Liver (tissue), 9 donors: Measurements from ENCODE around the gene FAM234B. TPM values are rescaled to one million over a fixed set of nuclear protein-coding genes. Genes with fewer than 3 reads are reported as not detected.

ENCODE experiments used
- DNase-seq: peaks from one replicate; pipeline ENCODE4 v3.0.0-alpha.2; 2017; ENCODE audit warnings: low spot score
- H3K27ac ChIP-seq, 2 donors: one replicate each; pipeline ENCODE4 v1.7.0; 2013; ENCODE audit warnings: inconsistent platforms in 2 of 2, low read length in 2 of 2, control low read depth in 1 of 2, low read depth in 1 of 2, mild to moderate bottlenecking in 1 of 2
- H3K27me3 ChIP-seq, 4 donors: one replicate each; pipeline versions ENCODE4 v1.6.1 to v1.7.0; 2013; ENCODE audit warnings: low read length in 3 of 4, inconsistent platforms in 1 of 4, mild to moderate bottlenecking in 1 of 4, moderate library complexity in 1 of 4; ENCODE audit not compliant: control insufficient read depth in 4 of 4, insufficient read depth in 4 of 4
- H3K36me3 ChIP-seq, 4 donors: one replicate each; pipeline versions ENCODE4 v1.6.1 to v1.7.0; 2013; ENCODE audit warnings: low read length in 3 of 4, mild to moderate bottlenecking in 3 of 4, low read depth in 1 of 4, moderate library complexity in 1 of 4; ENCODE audit not compliant: control insufficient read depth in 4 of 4, insufficient read depth in 3 of 4
- H3K4me1 ChIP-seq, 4 donors: one replicate each; pipeline versions ENCODE4 v1.6.1 to v1.7.0; 2013; ENCODE audit warnings: low read length in 3 of 4, mild to moderate bottlenecking in 3 of 4, moderate library complexity in 1 of 4; ENCODE audit not compliant: control insufficient read depth in 4 of 4, insufficient read depth in 4 of 4
- H3K4me3 ChIP-seq, 3 donors: one replicate each; pipeline versions ENCODE4 v1.6.1 to v1.7.0; 2013; ENCODE audit warnings: low read length in 3 of 3, control low read depth in 1 of 3, low read depth in 1 of 3, mild to moderate bottlenecking in 1 of 3
- H3K9ac ChIP-seq, 2 donors: one replicate each; pipeline ENCODE4 v1.7.0; 2013; ENCODE audit warnings: low read length in 2 of 2, mild to moderate bottlenecking in 2 of 2, moderate library complexity in 2 of 2, control low read depth in 1 of 2, low read depth in 1 of 2
- H3K9me3 ChIP-seq, 4 donors: one replicate each; pipeline versions ENCODE4 v1.6.1 to v1.7.0; 2013; ENCODE audit warnings: low read length in 3 of 4; ENCODE audit not compliant: control insufficient read depth in 4 of 4
- CTCF ChIP-seq: fragments of 150-350 bp; IDR thresholded peaks from 2 replicates; pipeline ENCODE4 v1.5.1; 2017; ENCODE audit warnings: improper control_type of control experiment, low read depth, low read length; ENCODE audit not compliant: missing input control
- EGR1 ChIP-seq, 2 donors: IDR thresholded peaks; 2 replicates each; pipeline ENCODE4 v1.6.1; 2016 to 2018; ENCODE audit warnings: antibody characterized with exemption in 2 of 2, low read depth in 2 of 2
- FOXA1 ChIP-seq: IDR thresholded peaks from 2 replicates; pipeline ENCODE4 v1.6.1; 2016; ENCODE audit warnings: antibody characterized with exemption
- FOXA2 ChIP-seq: IDR thresholded peaks from 2 replicates; pipeline ENCODE4 v1.6.1; 2016; ENCODE audit warnings: antibody characterized with exemption
- HNF4G ChIP-seq: IDR thresholded peaks from 2 replicates; pipeline ENCODE4 v1.6.1; 2016; ENCODE audit warnings: antibody characterized with exemption
- NR2F2 ChIP-seq: IDR thresholded peaks from 2 replicates; pipeline ENCODE4 v1.6.1; 2016; ENCODE audit warnings: antibody characterized with exemption
- RAD21 ChIP-seq, 2 donors: IDR thresholded peaks; 2 replicates each; pipeline ENCODE4 v1.6.1; 2016; ENCODE audit warnings: antibody characterized with exemption in 2 of 2, mild to moderate bottlenecking in 2 of 2
- REST ChIP-seq: IDR thresholded peaks from 2 replicates; pipeline ENCODE4 v1.6.1; 2016; ENCODE audit warnings: antibody characterized with exemption, mild to moderate bottlenecking
- RXRA ChIP-seq, 2 donors: IDR thresholded peaks; 2 replicates each; pipeline ENCODE4 v1.6.1; 2017 to 2018; ENCODE audit warnings: antibody characterized with exemption in 2 of 2, mild to moderate bottlenecking in 1 of 2
- TAF1 ChIP-seq: conservative IDR thresholded peaks from 2 replicates; pipeline ENCODE4 v1.6.1; 2016; ENCODE audit warnings: antibody characterized with exemption, mild to moderate bottlenecking
- YY1 ChIP-seq: IDR thresholded peaks from 2 replicates; pipeline ENCODE4 v1.6.1; 2016; ENCODE audit warnings: antibody characterized with exemption, mild to moderate bottlenecking
- ZBTB33 ChIP-seq: IDR thresholded peaks from 2 replicates; pipeline ENCODE4 v1.6.1; 2016; ENCODE audit warnings: antibody characterized with exemption
- WGBS: extraction: QIAGEN DNeasy Blood & Tissue Kit; methylation state at CpG from one replicate; pipeline ENCODE4 v1.1.7; 2013; 5-methylcytosine and 5-hydroxymethylcytosine counted together
- polyA plus RNA-seq, 2 donors: library from polyadenylated mRNA; stranded (reverse) in 1 of 2; unstranded in 1 of 2; fragments of 200-250 nt in 1 of 2; fragments of >200 nt in 1 of 2; fragmentation: Nextera tagmentation in 1 of 2; extraction: Ambion mirVana in 1 of 2; gene quantifications; one replicate each; pipeline versions ENCODE4 v1.2.1 to v1.2.3, GENCODE V29; 2013 to 2015
- total RNA-seq, 2 donors: library from RNA; depleted of rRNA; stranded (reverse); fragments of >200 nt; gene quantifications; one replicate each; pipeline ENCODE4 v1.2.3, GENCODE V29; 2014
- TF ChIP-seq, protein P1 (sequence below): IDR thresholded peaks from 2 replicates; pipeline ENCODE4 v1.6.1; 2016; ENCODE audit warnings: antibody characterized with exemption
- TF ChIP-seq, protein P2 (sequence below): IDR thresholded peaks from 2 replicates; pipeline ENCODE4 v1.6.1; 2016; ENCODE audit warnings: antibody characterized with exemption
- donor health status: healthy.
- donor health status: healthy.
- donor health status: healthy.
- donor health status: healthy.
- donor health status: healthy.

The FAM234B gene
- total and polyA plus RNA-seq, 4 donors: 1.7 to 8.0 (median 3.2) TPM

DNA sequence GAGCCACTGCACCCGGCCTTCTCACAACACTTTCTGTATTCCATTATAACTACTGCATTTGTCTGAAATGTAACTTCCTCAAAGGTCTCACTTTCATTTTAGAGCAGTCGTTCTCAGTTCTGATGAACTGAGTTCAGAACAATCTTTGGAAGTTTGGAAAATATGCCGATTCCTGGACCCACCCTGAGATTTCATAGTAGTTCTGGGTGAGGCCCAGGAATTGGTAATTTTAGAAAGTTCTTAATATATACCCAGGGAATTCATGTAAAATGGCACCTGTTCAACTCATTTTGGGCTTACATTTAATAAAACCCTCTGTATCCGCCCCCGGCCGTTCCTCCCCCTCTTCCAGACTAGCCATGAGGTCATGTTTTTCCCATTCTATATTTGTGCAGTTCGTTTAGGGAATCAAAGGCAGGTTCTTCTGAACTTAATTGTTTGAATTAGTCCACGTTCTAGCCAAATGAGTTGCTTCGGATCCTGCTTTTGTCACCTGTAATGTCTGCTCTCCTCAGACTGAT is 53.4 kb downstream of the FAM234B start:
- TF ChIP-seq FOXA2 (no peak), ZBTB33 (no peak), RAD21 (IDR thresholded peaks at IDR 0.05) (no peak), TAF1 (no peak), HNF4G (no peak), CTCF (no peak)
- TF ChIP-seq, protein P1, sequence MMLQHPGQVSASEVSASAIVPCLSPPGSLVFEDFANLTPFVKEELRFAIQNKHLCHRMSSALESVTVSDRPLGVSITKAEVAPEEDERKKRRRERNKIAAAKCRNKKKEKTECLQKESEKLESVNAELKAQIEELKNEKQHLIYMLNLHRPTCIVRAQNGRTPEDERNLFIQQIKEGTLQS: peak; percentile 10
- TF ChIP-seq, protein P2, sequence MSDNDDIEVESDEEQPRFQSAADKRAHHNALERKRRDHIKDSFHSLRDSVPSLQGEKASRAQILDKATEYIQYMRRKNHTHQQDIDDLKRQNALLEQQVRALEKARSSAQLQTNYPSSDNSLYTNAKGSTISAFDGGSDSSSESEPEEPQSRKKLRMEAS: no peak
- Histone ChIP-seq H3K36me3 (no peaks in the 10 kb centered on the region), H3K27ac (peak overlapping the region; percentile 48 to 68), H3K9ac (peak overlapping the region in 1 of 2 donors; percentile 47), H3K4me1 (peaks cover 0 to 13% (median 5%) of the 10 kb centered on the region in 4 donors), H3K27me3 (no peaks in the 10 kb centered on the region), H3K4me3 (no peak overlapping the region), H3K9me3 (no peaks in the 10 kb centered on the region)
- DNase-seq: no peak
- 61% methylated on average over 9 of the region's 9 CpGs for WGBS

GRCh38 chr12:13099066-13099843 is 55.1 kb downstream of the FAM234B start:
- Histone ChIP-seq H3K4me3 (no peak overlapping the region), H3K27ac (peak overlapping the region; percentile 36 to 71), H3K27me3 (no peaks in the 10 kb centered on the region), H3K4me1 (peaks cover 0 to 13% (median 5%) of the 10 kb centered on the region in 4 donors), H3K9ac (no peak overlapping the region), H3K9me3 (no peaks in the 10 kb centered on the region), H3K36me3 (no peaks in the 10 kb centered on the region)
- 77% methylated on average over 8 of the region's 8 CpGs for WGBS
- TF ChIP-seq YY1 (peak; percentile 13), TAF1 (no peak)
- no peak for DNase-seq

GRCh38 chr12:13099844-13100604 is 55.8 kb downstream of the FAM234B start:
- H3K9ac ChIP-seq: peak overlapping the region; percentile 1 to 55
- DNase-seq: no peak
- no peak overlapping the region for H3K4me3 ChIP-seq
- TF ChIP-seq TAF1 (no peak), RXRA (IDR thresholded peaks at IDR 0.05) (no peak), NR2F2 (no peak), RAD21 (IDR thresholded peaks at IDR 0.05) (no peak), EGR1 (IDR thresholded peaks at IDR 0.05; ENCODE audit: low read depth in 2 of 2) (no peak), FOXA2 (no peak), FOXA1 (no peak), HNF4G (no peak), YY1 (no peak), REST (no peak)
- TF ChIP-seq, protein P1: no peak
- TF ChIP-seq, protein P2: no peak

More at GRCh38 chr12:13099844-13100604, 55.8 kb downstream of the FAM234B start:
- no peaks in the 10 kb centered on the region for H3K27me3 ChIP-seq
- peak overlapping the region; percentile 46 to 74 for H3K27ac ChIP-seq
- H3K9me3 ChIP-seq: no peaks in the 10 kb centered on the region
- peaks cover 0 to 13% (median 5%) of the 10 kb centered on the region in 4 donors for H3K4me1 ChIP-seq
- 92% methylated on average over 10 of the region's 10 CpGs for WGBS
- no peaks in the 10 kb centered on the region for H3K36me3 ChIP-seq
